ENCODE data around the gene ABCA2. TPM values are rescaled to one million over a fixed set of nuclear protein-coding genes. Genes with fewer than 3 reads are reported as not detected.

Gene ABCA2
- polyA plus RNA-seq, 1 donor (not counting 4 experiments of a cell fraction or from before 2014, with no cell fraction given), result 1.3 TPM

GRCh38 chr9:137031904-137032640 is 4.0 kb upstream of the ABCA2 start, which contains the start of gene FUT7:
Gene FUT7 (minus strand): TSS chr9:137032088. CDS start chr9:137031991, 97 bp downstream.
- Histone ChIP-seq H3K27ac (ENCODE audit: control insufficient read depth, insufficient read depth, low read length) (no peak within 1 kb of the TSS), H3K9me3 (ENCODE audit: control insufficient read depth, low read depth, low read length) (no peaks in the 10 kb centered on the region), H3K4me2 (ENCODE audit: control insufficient read depth, extremely low read depth, insufficient read depth, low read depth, low read length) (no peak within 1 kb of the TSS), H3K27me3 (ENCODE audit: control insufficient read depth, extremely low read depth, insufficient read depth, low read length) (peaks cover 5% of the 10 kb centered on the region), H3K4me1 (ENCODE audit: control insufficient read depth, extremely low read depth, insufficient read depth, low read length) (peaks cover 10% of the 10 kb centered on the region), H3K4me3 (ENCODE audit: control insufficient read depth in 2 of 3, extremely low read depth in 1 of 3, insufficient read depth in 2 of 3, low read depth in 1 of 3, low read length in 3 of 3) (no peak within 1 kb of the TSS), H3K9me1 (ENCODE audit: control insufficient read depth, extremely low read depth, insufficient read depth, low read length) (no peaks in the 10 kb centered on the region), H3K9ac (ENCODE audit: control insufficient read depth, extremely low read depth, insufficient read depth, low read length) (no peak within 1 kb of the TSS), H4K20me1 (ENCODE audit: control insufficient read depth, extremely low read depth, insufficient read depth, low read length) (no peaks in the 10 kb centered on the region), H3K79me2 (ENCODE audit: control insufficient read depth, insufficient read depth, low read length) (no peaks in the 10 kb centered on the region), H3K36me3 (ENCODE audit: control insufficient read depth in 2 of 2, extremely low read depth in 1 of 2, insufficient read depth in 2 of 2, low read length in 2 of 2) (no peaks in the 10 kb centered on the region), H2AFZ (ENCODE audit: control insufficient read depth, low read length) (no peak within 1 kb of the TSS)
- FAIRE-seq (no peak), DNase-seq (ENCODE audit: low read depth, low spot score) (no peak)
- no peak for TF ChIP-seq CTCF (optimal IDR thresholded peaks at IDR 0.05 in 1 of 3, IDR thresholded peaks at IDR 0.05 in 1 of 3, conservative IDR thresholded peaks at IDR 0.05 in 1 of 3; ENCODE audit: extremely low read depth in 1 of 3, insufficient read depth in 2 of 3, low read length in 3 of 3)
- TF ChIP-seq EZH2 (IDR thresholded peaks at IDR 0.05; ENCODE audit: low read length), result no peak
- dilution Hi-C loops (cut with MboI; ENCODE audit: extremely low pct_ligation_motif_present, low sequenced_read_pairs), result no loop called here

- Histone ChIP-seq H4K20me1 (ENCODE audit: control insufficient read depth, extremely low read depth, insufficient read depth, low read length) (no peaks in the 10 kb centered on the region), H3K36me3 (ENCODE audit: control insufficient read depth in 2 of 2, extremely low read depth in 1 of 2, insufficient read depth in 2 of 2, low read length in 2 of 2) (no peaks in the 10 kb centered on the region), H3K4me3 (ENCODE audit: control insufficient read depth in 2 of 3, extremely low read depth in 1 of 3, insufficient read depth in 2 of 3, low read depth in 1 of 3, low read length in 3 of 3) (no peak overlapping the region), H3K9me1 (ENCODE audit: control insufficient read depth, extremely low read depth, insufficient read depth, low read length) (no peaks in the 10 kb centered on the region), H3K9ac (ENCODE audit: control insufficient read depth, extremely low read depth, insufficient read depth, low read length) (no peak overlapping the region), H3K4me2 (ENCODE audit: control insufficient read depth, extremely low read depth, insufficient read depth, low read depth, low read length) (no peak overlapping the region), H3K4me1 (ENCODE audit: control insufficient read depth, extremely low read depth, insufficient read depth, low read length) (peaks cover 10% of the 10 kb centered on the region), H3K27me3 (ENCODE audit: control insufficient read depth, extremely low read depth, insufficient read depth, low read length) (peaks cover 15% of the 10 kb centered on the region), H3K9me3 (ENCODE audit: control insufficient read depth, low read depth, low read length) (no peaks in the 10 kb centered on the region), H2AFZ (ENCODE audit: control insufficient read depth, low read length) (no peak overlapping the region), H3K27ac (ENCODE audit: control insufficient read depth, insufficient read depth, low read length) (no peak overlapping the region), H3K79me2 (ENCODE audit: control insufficient read depth, insufficient read depth, low read length) (no peaks in the 10 kb centered on the region)
- FAIRE-seq, result no peak
- dilution Hi-C loops (cut with MboI; ENCODE audit: extremely low pct_ligation_motif_present, low sequenced_read_pairs), result no loop called here
- DNase-seq (ENCODE audit: low read depth, low spot score), result no peak
- TF ChIP-seq CTCF (optimal IDR thresholded peaks at IDR 0.05 in 1 of 3, IDR thresholded peaks at IDR 0.05 in 1 of 3, conservative IDR thresholded peaks at IDR 0.05 in 1 of 3; ENCODE audit: extremely low read depth in 1 of 3, insufficient read depth in 2 of 3, low read length in 3 of 3) (no peak), EZH2 (IDR thresholded peaks at IDR 0.05; ENCODE audit: low read length) (no peak)
Measured at GRCh38 chr9:137030538-137031527, 2.8 kb upstream of the ABCA2 start.

All from keratinocyte (primary cell).